GM10266 (cell line): ENCODE data around the gene NFU1.
"Not testable (repeated sequence)": the region's sequence is repeated elsewhere in the genome, so short reads cannot be mapped to it uniquely, and the experiment has no call there.

Experiments
- DNase-seq: peaks from one replicate; pipeline ENCODE4 v3.0.0; 2012; ENCODE audit errors: extremely low spot score
- TF ChIP-seq, protein P1 (sequence below): IDR thresholded peaks from 2 replicates; pipeline ENCODE4 v1.5.1; 2012; ENCODE audit warnings: mild to moderate bottlenecking, low read depth; ENCODE audit not compliant: control insufficient read depth, insufficient read depth; ENCODE audit errors: missing control alignments

Gene NFU1

DNA sequence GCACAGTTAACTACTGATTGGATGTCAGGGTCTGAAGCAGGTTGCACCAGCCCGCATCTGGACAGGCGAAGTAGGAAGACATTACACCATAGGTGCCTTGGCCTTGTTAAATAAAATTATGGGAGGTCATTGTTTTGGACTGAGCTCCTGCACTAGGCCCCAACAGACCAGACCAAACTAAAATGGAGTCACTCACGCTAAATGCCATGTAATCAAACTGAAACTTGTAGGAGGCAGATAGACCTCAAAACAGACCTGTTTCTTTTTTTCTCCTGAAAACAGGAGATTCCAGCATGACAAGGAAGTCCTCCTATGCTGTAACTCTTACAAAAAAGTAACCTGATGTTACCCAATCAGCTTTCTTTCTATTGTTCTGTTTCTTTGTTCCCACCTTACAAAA, 15.5 kb upstream of the NFU1 start:
- TF ChIP-seq, protein P1, sequence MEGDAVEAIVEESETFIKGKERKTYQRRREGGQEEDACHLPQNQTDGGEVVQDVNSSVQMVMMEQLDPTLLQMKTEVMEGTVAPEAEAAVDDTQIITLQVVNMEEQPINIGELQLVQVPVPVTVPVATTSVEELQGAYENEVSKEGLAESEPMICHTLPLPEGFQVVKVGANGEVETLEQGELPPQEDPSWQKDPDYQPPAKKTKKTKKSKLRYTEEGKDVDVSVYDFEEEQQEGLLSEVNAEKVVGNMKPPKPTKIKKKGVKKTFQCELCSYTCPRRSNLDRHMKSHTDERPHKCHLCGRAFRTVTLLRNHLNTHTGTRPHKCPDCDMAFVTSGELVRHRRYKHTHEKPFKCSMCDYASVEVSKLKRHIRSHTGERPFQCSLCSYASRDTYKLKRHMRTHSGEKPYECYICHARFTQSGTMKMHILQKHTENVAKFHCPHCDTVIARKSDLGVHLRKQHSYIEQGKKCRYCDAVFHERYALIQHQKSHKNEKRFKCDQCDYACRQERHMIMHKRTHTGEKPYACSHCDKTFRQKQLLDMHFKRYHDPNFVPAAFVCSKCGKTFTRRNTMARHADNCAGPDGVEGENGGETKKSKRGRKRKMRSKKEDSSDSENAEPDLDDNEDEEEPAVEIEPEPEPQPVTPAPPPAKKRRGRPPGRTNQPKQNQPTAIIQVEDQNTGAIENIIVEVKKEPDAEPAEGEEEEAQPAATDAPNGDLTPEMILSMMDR: no peak
- no peak for DNase-seq

DNA sequence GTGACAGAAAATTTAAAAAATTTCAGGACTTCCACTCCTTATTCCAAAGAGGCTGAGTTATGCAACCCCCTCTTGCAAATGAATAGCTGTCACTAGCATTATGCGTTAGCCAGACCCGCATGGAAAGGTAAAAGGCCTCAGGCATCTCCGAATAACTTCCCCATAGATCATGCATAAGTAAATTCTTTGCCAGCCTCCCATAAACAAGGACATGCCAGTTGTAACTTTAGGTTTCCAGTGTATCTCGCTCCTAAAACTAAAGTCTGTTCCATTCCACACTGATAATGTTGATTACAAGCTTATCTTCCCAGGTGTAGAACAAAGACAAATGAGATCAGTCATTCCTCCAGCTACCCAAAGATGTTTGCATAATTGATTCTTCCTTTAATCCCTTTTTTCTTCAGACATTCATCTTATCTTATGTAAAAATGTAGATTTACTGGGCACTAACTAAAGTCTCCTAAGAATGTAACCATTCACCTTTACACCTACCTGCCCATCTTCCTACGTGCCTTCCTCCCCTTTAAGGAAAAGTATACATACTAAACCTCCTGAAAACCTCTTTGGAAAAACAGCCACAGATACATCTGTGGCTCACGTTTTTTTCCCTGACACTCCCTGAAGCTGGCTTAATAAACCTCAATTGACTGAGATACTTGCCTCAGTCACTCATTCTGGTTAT, 13.6 kb upstream of the NFU1 start:
- no peak for DNase-seq
- TF ChIP-seq, protein P1: no peak

DNA sequence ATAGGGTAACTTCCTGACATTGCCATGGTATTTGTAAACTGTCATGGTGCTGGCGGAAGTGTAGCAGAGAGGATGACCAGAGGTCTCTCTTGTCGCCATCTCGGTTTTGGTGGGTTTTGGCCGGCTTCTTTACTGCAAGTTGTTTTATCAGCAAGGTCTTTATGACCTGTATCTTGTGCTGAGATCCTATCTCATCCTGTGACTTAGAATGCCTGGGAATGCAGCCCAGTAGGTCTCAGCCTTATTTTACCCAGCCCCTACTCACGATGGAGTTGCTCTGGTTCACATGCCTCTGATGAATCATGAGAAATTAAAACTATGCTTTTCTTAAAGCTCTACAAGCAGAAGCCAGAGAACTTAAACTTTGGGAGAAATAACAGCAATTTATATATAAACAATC, 12.7 kb upstream of the NFU1 start:
- no peak for DNase-seq
- TF ChIP-seq, protein P1: no peak

DNA sequence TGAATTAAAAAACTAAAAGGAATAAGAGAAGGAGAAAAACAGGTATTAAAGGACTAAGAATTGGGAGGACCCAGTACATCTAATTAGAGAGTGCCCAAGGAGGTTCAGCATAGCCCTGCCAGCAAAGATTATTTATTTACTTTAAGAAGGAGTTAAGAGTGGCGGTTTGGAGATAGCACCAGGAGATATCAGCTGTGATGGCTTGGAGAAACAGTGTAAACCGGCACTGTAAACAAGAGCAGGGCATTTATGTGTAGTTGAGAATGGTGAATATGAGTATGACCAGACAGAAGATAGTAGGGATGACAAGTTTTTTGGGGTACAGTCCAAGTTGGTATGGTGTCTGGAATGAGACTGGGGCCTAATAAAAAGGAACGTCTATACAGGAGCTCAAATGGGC, 6.4 kb upstream of the NFU1 start:
- DNase-seq: not testable (repeated sequence)

DNA sequence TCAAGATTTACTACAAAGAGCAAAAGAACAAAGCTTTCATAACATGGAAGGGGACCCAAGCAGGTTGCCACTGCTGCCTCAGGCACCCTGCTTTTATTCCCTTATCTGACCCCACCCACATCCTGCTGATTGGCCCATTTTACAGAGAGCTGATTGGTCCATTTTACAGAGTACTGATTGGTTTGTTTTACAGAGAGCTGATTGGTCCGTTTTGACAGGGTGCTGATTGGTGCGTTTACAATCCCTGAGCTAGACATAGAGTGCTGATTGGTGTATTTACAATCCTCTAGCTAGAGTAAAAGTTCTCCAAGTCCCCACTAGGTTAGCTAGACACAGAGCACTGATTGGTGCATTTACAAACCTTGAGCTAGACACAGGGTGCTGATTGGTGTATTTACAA, 2.3 kb upstream of the NFU1 start:
- DNase-seq: not testable (repeated sequence)

DNA sequence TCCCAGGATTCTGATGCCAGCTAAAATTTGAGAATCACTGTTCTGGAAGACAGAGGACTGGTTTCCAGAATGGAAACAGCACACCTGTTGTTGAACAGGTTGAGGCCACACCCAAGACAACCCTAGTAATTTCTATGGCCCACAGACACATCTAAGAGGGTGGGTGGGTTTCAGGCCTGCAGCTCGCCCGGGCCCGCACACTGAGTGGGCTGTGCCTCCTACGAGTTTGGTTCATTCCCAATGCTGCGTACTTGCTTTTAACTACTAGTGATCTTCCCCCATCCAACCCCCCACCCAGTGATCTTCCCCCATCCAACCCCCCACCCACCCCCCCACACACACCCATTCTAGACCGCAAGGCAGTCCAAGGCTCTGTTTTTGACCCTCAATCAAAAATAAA, 1.3 kb upstream of the NFU1 start:
- TF ChIP-seq, protein P1: no peak

DNA sequence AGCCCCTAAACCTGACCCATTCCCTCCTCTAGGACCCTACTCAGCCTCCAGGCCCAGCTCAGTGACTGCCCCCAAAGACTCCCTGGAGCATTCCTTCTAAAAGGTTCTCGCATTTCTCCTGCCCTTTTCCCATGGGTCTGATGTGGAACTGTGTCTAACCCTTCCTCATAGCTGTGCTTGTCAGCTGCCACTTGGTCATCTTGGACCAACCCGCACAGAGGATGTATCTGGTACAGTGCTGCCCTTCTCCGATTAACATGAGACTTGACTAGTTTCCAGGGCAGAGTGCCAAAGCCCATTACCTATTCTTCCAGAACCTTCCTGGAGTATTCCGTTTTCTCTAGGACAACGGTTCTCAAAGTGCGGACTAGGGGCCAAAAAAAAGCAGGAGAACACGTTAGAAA, 518 bp upstream of the NFU1 start:
- DNase-seq: no peak
- TF ChIP-seq, protein P1: no peak

More for the DNA sequence above, 1.3 kb upstream of the NFU1 start:
- DNase-seq: no peak

DNA sequence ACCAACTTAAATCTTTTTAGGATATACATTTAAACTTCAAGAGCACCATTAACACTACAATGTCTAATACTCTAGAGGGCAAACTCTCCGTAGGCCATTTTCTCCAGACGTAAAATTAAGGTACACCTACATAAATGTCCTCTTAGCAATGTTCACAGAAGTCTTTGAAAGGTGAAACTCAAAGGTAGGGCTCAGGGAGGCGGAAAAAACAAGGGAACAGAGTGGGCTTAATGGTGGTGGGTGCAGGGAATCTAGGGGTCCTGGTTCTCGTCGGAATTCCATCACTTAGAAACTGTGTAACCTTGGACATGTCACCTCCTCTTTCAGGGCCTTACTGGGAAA, 668 bp downstream of the NFU1 start:
- TF ChIP-seq, protein P1: no peak
- peak; percentile 28 for DNase-seq
